ENCODE measurements around the gene ELFN2.

The ELFN2 gene

DNA sequence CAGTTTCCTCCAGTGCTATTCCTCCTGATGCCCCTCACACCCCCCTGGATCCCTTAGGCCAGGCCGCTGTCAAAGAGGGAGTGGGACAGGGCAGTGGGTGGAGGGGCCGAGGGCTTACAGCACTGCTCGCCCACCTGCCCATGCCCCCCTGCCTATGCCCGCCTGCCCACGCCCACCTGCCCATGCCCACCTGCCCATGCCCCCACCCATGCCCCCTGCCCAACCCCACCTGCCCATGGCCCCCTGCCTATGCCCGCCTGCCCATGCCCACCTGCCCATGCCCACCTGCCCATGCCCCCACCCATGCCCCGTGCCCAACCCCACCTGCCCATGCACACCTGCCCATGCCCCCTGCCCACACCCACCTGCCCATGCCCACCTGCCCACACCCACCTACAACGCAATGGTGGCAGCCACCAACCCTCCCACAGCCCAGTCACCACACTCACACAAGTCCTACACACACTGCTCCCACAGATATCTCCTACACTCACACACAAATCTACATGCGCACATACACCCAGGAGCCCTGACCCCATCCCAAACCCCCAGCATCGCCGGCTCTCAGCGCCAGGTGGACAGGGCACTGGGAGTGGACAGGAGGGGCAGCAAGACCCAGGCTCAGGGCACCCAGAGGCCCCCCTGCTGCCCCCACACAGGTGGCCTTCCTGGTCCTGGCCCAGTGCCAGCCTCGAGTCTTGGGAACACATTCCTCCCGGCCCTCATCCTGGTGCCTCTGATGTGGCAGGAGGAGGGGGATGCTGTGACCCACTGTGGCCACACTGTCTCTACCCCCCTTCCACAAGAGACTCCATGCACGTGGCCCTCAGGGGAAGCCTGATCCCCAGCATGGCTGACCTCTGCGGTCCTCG is 83.2 kb downstream of the ELFN2 start:
- no peak overlapping the region for H2AFZ ChIP-seq (ENCODE audit: low read depth, low read length)
- H3K79me2 ChIP-seq (ENCODE audit: insufficient read depth, low read length) = no peaks in the 10 kb centered on the region
- H4K20me1 ChIP-seq (ENCODE audit: insufficient read depth, low read length) = no peaks in the 10 kb centered on the region
- ATAC-seq (ENCODE audit: insufficient read depth, low read depth) = no peak
- H3K27ac ChIP-seq (ENCODE audit: low read length) = no peak overlapping the region
- no peaks in the 10 kb centered on the region for H3K9me3 ChIP-seq (ENCODE audit: insufficient read depth, low read length, severe bottlenecking)
- no peak overlapping the region for H3K4me3 ChIP-seq (ENCODE audit: low read depth in 1 of 2, low read length in 2 of 2)
- H3K27me3 ChIP-seq (ENCODE audit: insufficient read depth, low read length, poor library complexity) = no peaks in the 10 kb centered on the region
- no peaks in the 10 kb centered on the region for H3K4me1 ChIP-seq (ENCODE audit: insufficient read depth, low read length)
- no peaks in the 10 kb centered on the region for H3K36me3 ChIP-seq (ENCODE audit: insufficient read depth, low read length)
- H3K4me2 ChIP-seq (ENCODE audit: insufficient read depth, low read length) = no peak overlapping the region
- no peak overlapping the region for H3K9ac ChIP-seq (ENCODE audit: low read depth, low read length)
- DNase-seq = no peak
- TF ChIP-seq EZH2 (IDR thresholded peaks at IDR 0.05; ENCODE audit: borderline replicate concordance, low read depth, low read length, severe bottlenecking) = no peak
- TF ChIP-seq, protein P1, sequence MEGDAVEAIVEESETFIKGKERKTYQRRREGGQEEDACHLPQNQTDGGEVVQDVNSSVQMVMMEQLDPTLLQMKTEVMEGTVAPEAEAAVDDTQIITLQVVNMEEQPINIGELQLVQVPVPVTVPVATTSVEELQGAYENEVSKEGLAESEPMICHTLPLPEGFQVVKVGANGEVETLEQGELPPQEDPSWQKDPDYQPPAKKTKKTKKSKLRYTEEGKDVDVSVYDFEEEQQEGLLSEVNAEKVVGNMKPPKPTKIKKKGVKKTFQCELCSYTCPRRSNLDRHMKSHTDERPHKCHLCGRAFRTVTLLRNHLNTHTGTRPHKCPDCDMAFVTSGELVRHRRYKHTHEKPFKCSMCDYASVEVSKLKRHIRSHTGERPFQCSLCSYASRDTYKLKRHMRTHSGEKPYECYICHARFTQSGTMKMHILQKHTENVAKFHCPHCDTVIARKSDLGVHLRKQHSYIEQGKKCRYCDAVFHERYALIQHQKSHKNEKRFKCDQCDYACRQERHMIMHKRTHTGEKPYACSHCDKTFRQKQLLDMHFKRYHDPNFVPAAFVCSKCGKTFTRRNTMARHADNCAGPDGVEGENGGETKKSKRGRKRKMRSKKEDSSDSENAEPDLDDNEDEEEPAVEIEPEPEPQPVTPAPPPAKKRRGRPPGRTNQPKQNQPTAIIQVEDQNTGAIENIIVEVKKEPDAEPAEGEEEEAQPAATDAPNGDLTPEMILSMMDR (IDR thresholded peaks at IDR 0.05; ENCODE audit: borderline replicate concordance, extremely low read depth, low read length, poor library complexity, severe bottlenecking) = no peak

DNA sequence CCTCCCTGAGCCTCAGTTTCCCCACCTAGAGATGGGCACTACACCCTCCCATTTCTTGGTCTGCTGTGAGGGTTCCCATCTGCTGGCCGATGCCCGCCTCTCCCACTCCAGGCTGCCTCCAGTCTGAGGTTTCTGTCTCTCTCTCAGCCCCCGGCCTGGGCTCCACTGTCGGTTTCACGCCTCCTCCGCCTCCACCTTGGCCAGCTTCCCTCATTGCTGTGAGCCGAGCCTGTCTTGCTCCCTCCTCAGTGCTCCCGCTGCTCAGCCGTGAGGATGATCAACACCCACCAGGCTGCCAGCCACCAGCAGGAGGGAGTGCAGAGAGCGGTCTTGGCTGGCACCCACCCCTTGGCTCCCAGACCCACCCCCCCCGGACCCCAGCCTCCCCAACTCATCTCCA is 83.9 kb downstream of the ELFN2 start:
- no peak overlapping the region for H3K4me2 ChIP-seq (ENCODE audit: insufficient read depth, low read length)
- no peak overlapping the region for H3K27ac ChIP-seq (ENCODE audit: low read length)
- no peaks in the 10 kb centered on the region for H3K9me3 ChIP-seq (ENCODE audit: insufficient read depth, low read length, severe bottlenecking)
- H3K4me1 ChIP-seq (ENCODE audit: insufficient read depth, low read length) = no peaks in the 10 kb centered on the region
- H4K20me1 ChIP-seq (ENCODE audit: insufficient read depth, low read length) = no peaks in the 10 kb centered on the region
- no peaks in the 10 kb centered on the region for H3K79me2 ChIP-seq (ENCODE audit: insufficient read depth, low read length)
- DNase-seq = no peak
- H2AFZ ChIP-seq (ENCODE audit: low read depth, low read length) = no peak overlapping the region
- H3K27me3 ChIP-seq (ENCODE audit: insufficient read depth, low read length, poor library complexity) = no peaks in the 10 kb centered on the region
- H3K36me3 ChIP-seq (ENCODE audit: insufficient read depth, low read length) = no peaks in the 10 kb centered on the region
- TF ChIP-seq, protein P1 (IDR thresholded peaks at IDR 0.05; ENCODE audit: borderline replicate concordance, extremely low read depth, low read length, poor library complexity, severe bottlenecking) = no peak
- TF ChIP-seq EZH2 (IDR thresholded peaks at IDR 0.05; ENCODE audit: borderline replicate concordance, low read depth, low read length, severe bottlenecking) = no peak
- no peak overlapping the region for H3K4me3 ChIP-seq (ENCODE audit: low read depth in 1 of 2, low read length in 2 of 2)
- no peak overlapping the region for H3K9ac ChIP-seq (ENCODE audit: low read depth, low read length)
- no peak for ATAC-seq (ENCODE audit: insufficient read depth, low read depth)

DNA sequence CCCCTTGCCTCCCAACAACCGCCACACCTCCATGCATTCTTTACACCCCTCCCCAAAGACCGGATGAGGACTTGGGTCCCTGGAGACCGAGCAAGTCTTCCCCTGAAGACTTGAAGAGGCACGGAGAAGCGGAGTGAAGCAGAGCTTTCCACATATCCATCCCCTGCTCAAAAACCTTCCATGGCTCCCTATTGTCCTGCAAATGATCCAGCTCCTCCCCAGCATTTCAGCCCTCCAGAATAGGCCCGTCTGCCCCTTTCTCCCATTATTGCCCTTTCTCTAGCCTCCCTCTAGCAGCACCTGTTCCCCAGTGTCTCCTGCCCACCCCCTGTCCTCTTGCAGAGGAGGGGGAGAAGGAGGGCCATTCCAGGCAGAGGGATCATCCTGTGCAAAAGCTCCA is 85.2 kb downstream of the ELFN2 start:
- Histone ChIP-seq H2AFZ (ENCODE audit: low read depth, low read length) (no peak overlapping the region), H3K9me3 (ENCODE audit: insufficient read depth, low read length, severe bottlenecking) (no peaks in the 10 kb centered on the region), H3K27me3 (ENCODE audit: insufficient read depth, low read length, poor library complexity) (no peaks in the 10 kb centered on the region), H3K4me2 (ENCODE audit: insufficient read depth, low read length) (no peak overlapping the region), H3K36me3 (ENCODE audit: insufficient read depth, low read length) (no peaks in the 10 kb centered on the region), H3K27ac (ENCODE audit: low read length) (no peak overlapping the region), H4K20me1 (ENCODE audit: insufficient read depth, low read length) (no peaks in the 10 kb centered on the region), H3K9ac (ENCODE audit: low read depth, low read length) (no peak overlapping the region), H3K4me3 (ENCODE audit: low read depth in 1 of 2, low read length in 2 of 2) (no peak overlapping the region), H3K79me2 (ENCODE audit: insufficient read depth, low read length) (no peaks in the 10 kb centered on the region), H3K4me1 (ENCODE audit: insufficient read depth, low read length) (no peaks in the 10 kb centered on the region)
- TF ChIP-seq EZH2 (IDR thresholded peaks at IDR 0.05; ENCODE audit: borderline replicate concordance, low read depth, low read length, severe bottlenecking) = no peak
- TF ChIP-seq, protein P1 (IDR thresholded peaks at IDR 0.05; ENCODE audit: borderline replicate concordance, extremely low read depth, low read length, poor library complexity, severe bottlenecking) = no peak
- DNase-seq = no peak
- ATAC-seq (ENCODE audit: insufficient read depth, low read depth) = no peak
